SU-DHL-6 (cell line): Measurements from ENCODE around the gene PPARG.

ENCODE experiments used
- EZH2phosphoT487 ChIP-seq: fragments of 200-600 bp; sonication (generic), shearing (Covaris generic); conservative IDR thresholded peaks from 2 replicates; pipeline ENCODE4 v1.6.1; 2018; ENCODE audit warnings: mild to moderate bottlenecking, antibody characterized with exemption, low read length, moderate library complexity, mixed read lengths
- TF ChIP-seq, protein P1 (sequence below): fragments of 200-600 bp; sonication (generic); IDR thresholded peaks from one replicate; pipeline ENCODE4 v1.5.1; 2017; ENCODE audit warnings: antibody characterized with exemption, mild to moderate bottlenecking, low read length, moderate library complexity; ENCODE audit not compliant: insufficient read depth, poor library complexity, severe bottlenecking

DNA sequence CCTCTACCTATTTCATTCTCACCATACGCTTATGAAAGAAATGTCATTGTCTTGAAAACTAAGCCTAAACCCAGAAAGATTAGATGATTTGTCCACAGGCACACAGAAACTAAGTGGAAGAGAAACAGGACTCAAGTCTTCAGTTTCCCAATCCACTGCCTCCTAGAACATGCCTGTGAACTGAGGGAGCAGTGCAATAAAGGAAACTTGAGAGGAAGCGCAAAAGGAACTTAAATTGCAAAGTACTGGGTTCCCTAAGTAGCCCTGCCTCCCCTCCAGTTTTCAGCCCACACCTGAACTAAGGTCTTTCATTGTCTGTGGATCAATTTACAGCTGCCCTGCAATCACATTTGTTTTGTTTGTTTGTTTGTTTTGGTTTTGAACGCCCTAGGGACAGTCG, 138.7 kb downstream of the PPARG start:
- TF ChIP-seq, protein P1, sequence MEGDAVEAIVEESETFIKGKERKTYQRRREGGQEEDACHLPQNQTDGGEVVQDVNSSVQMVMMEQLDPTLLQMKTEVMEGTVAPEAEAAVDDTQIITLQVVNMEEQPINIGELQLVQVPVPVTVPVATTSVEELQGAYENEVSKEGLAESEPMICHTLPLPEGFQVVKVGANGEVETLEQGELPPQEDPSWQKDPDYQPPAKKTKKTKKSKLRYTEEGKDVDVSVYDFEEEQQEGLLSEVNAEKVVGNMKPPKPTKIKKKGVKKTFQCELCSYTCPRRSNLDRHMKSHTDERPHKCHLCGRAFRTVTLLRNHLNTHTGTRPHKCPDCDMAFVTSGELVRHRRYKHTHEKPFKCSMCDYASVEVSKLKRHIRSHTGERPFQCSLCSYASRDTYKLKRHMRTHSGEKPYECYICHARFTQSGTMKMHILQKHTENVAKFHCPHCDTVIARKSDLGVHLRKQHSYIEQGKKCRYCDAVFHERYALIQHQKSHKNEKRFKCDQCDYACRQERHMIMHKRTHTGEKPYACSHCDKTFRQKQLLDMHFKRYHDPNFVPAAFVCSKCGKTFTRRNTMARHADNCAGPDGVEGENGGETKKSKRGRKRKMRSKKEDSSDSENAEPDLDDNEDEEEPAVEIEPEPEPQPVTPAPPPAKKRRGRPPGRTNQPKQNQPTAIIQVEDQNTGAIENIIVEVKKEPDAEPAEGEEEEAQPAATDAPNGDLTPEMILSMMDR: no peak
- no peak for TF ChIP-seq EZH2phosphoT487
